Measurements from ENCODE around the gene CYFIP1. TPM values are rescaled to one million over a fixed set of nuclear protein-coding genes. Genes with fewer than 3 reads are reported as not detected.

Gene CYFIP1
- total RNA-seq, 1 donor from 2014 or later = 104 TPM

- no peak for TF ChIP-seq CTCF (conservative IDR thresholded peaks at IDR 0.05; ENCODE audit: low read depth, low read length)
- no peak overlapping the region for H3K4me3 ChIP-seq (ENCODE audit: low read depth, low read length)
- no peak for DNase-seq (ENCODE audit: low read depth)
Measured at GRCh38 chr15:22968366-22968765, 11.8 kb downstream of the CYFIP1 start.

GRCh38 chr15:22967084-22967770 is 12.9 kb downstream of the CYFIP1 start:
- H3K4me3 ChIP-seq (ENCODE audit: low read depth, low read length) = no peak overlapping the region
- no peak for DNase-seq (ENCODE audit: low read depth)
- no peak for TF ChIP-seq CTCF (conservative IDR thresholded peaks at IDR 0.05; ENCODE audit: low read depth, low read length)

- DNase-seq (ENCODE audit: low read depth) = no peak
- TF ChIP-seq CTCF (conservative IDR thresholded peaks at IDR 0.05; ENCODE audit: low read depth, low read length) = no peak
- no peak overlapping the region for H3K4me3 ChIP-seq (ENCODE audit: low read depth, low read length)
Measured at GRCh38 chr15:22966321-22967083, 13.7 kb downstream of the CYFIP1 start.

GRCh38 chr15:22963641-22964040 is 16.5 kb downstream of the CYFIP1 start:
- no peak for TF ChIP-seq CTCF (conservative IDR thresholded peaks at IDR 0.05; ENCODE audit: low read depth, low read length)
- no peak for DNase-seq (ENCODE audit: low read depth)
- no peak overlapping the region for H3K4me3 ChIP-seq (ENCODE audit: low read depth, low read length)

- no peak for DNase-seq (ENCODE audit: low read depth)
- no peak for TF ChIP-seq CTCF (conservative IDR thresholded peaks at IDR 0.05; ENCODE audit: low read depth, low read length)
- no peak overlapping the region for H3K4me3 ChIP-seq (ENCODE audit: low read depth, low read length)
Measured at GRCh38 chr15:22962611-22963010, 17.6 kb downstream of the CYFIP1 start.

GRCh38 chr15:22961762-22962161 is 18.4 kb downstream of the CYFIP1 start:
- no peak overlapping the region for H3K4me3 ChIP-seq (ENCODE audit: low read depth, low read length)
- DNase-seq (ENCODE audit: low read depth) = no peak
- TF ChIP-seq CTCF (conservative IDR thresholded peaks at IDR 0.05; ENCODE audit: low read depth, low read length) = no peak

All from epithelial cell of proximal tubule (primary cell).